Upper lobe of left lung (tissue), 4 donors: ENCODE data around the gene AADACL4.

Experiments
- CTCF ChIP-seq, 6 experiments: fragments of 450-650 bp in 4 of 6; fragments of 200-600 bp in 2 of 6; sonication (generic) in 2 of 6; IDR thresholded peaks; one replicate each; pipeline ENCODE4 v1.5.1; 2016 to 2019; ENCODE audit warnings: antibody characterized with exemption in 6 of 6
- POLR2A ChIP-seq, 4 donors: fragments of 450-650 bp; IDR thresholded peaks; one replicate each; pipeline ENCODE4 v1.5.1; 2016 to 2017; ENCODE audit warnings: antibody characterized with exemption in 4 of 4, mild to moderate bottlenecking in 2 of 4

GRCh38 chr1:12629511-12629956, 14.4 kb upstream of the AADACL4 start:
- no peak for TF ChIP-seq CTCF (IDR thresholded peaks at IDR 0.05)
- no peak for TF ChIP-seq POLR2A (IDR thresholded peaks at IDR 0.05)
